Measurements from ENCODE around the gene TTYH1. TPM values are rescaled to one million over a fixed set of nuclear protein-coding genes. Genes with fewer than 3 reads are reported as not detected.
A peak's percentile ranks its signal among the peaks of the same experiment; 100 is the strongest.

The TTYH1 gene
- total RNA-seq, 1 donor from 2014 or later = 0.21 TPM

DNA sequence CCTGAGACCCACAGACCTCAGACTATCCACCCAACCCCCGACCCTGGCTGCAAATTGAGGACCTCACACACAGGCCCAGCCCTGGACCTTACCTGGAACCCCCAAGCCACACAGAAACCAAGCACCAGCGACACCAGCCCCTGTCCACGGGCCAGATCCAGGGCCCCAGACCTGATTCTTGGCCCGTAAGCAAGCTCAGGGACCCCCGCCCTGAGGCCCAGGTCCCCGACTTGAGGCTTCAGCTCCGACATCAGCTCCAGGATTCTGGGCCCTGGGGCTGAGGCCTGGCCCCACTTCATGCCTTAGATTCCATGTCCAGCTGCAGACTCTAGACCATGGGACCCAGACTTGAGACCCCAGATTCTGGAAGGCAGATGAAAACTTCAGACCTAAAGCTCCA is 6.3 kb downstream of the TTYH1 start:
- H3K27ac Mint-ChIP-seq = no peak overlapping the region
- DNase-seq = no peak
- H3K36me3 Mint-ChIP-seq (ENCODE audit: low read depth) = no peaks in the 10 kb centered on the region
- intact Hi-C loops (cut with micrococcal nuclease) = no loop called here
- peaks cover 13% of the 10 kb centered on the region for H3K4me1 Mint-ChIP-seq
- H3K9me3 Mint-ChIP-seq = no peaks in the 10 kb centered on the region
- H3K27me3 Mint-ChIP-seq = peaks cover 12% of the 10 kb centered on the region
- H3K4me3 Mint-ChIP-seq = no peak overlapping the region

DNA sequence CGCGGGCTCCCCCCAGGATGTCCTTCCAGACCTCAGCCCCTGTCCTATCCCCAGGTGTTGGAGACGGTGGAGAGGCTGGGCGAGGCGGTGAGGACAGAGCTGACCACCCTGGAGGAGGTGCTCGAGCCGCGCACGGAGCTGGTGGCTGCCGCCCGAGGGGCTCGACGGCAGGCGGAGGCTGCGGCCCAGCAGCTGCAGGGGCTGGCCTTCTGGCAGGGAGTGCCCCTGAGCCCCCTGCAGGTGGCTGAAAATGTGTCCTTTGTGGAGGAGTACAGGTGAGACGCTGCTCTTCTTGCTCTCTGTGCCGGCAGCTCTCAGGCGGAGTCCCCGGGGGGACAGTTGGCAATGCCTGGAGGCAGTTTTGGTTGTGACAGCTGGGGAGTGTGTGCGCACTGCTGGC is 6.9 kb downstream of the TTYH1 start:
- intact Hi-C loops (cut with micrococcal nuclease) = no loop called here
- peaks cover 12% of the 10 kb centered on the region for H3K4me1 Mint-ChIP-seq
- H3K36me3 Mint-ChIP-seq (ENCODE audit: low read depth) = no peaks in the 10 kb centered on the region
- peaks cover 10% of the 10 kb centered on the region for H3K27me3 Mint-ChIP-seq
- DNase-seq = no peak
- no peak overlapping the region for H3K27ac Mint-ChIP-seq
- H3K4me3 Mint-ChIP-seq = no peak overlapping the region
- no peaks in the 10 kb centered on the region for H3K9me3 Mint-ChIP-seq

DNA sequence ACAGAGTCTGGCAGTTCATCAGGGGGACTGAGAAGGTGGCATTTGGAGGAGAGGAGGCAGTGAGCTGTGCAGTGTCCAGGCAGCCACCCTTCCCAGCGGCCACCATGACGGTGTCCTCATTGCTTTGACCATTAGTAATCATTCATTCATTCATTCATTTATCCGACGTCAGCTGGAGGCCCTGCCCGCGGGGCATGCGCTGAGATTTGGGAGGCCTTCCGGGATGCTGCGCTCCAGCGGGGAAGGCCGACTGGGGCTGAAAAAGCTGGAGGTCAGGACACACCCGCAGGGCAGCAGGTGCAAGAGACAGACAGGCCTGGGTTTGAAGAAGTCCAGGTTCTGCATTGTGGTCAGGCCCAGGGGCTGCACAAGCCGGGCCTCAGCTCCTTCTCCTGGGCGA is 8.9 kb downstream of the TTYH1 start:
- Mint-ChIP-seq H3K9me3 (no peaks in the 10 kb centered on the region), H3K36me3 (ENCODE audit: low read depth) (no peaks in the 10 kb centered on the region), H3K27ac (no peak overlapping the region), H3K4me1 (no peaks in the 10 kb centered on the region), H3K4me3 (no peak overlapping the region), H3K27me3 (peaks cover 7% of the 10 kb centered on the region)
- no peak for DNase-seq
- intact Hi-C loops (cut with micrococcal nuclease) = no loop called here

DNA sequence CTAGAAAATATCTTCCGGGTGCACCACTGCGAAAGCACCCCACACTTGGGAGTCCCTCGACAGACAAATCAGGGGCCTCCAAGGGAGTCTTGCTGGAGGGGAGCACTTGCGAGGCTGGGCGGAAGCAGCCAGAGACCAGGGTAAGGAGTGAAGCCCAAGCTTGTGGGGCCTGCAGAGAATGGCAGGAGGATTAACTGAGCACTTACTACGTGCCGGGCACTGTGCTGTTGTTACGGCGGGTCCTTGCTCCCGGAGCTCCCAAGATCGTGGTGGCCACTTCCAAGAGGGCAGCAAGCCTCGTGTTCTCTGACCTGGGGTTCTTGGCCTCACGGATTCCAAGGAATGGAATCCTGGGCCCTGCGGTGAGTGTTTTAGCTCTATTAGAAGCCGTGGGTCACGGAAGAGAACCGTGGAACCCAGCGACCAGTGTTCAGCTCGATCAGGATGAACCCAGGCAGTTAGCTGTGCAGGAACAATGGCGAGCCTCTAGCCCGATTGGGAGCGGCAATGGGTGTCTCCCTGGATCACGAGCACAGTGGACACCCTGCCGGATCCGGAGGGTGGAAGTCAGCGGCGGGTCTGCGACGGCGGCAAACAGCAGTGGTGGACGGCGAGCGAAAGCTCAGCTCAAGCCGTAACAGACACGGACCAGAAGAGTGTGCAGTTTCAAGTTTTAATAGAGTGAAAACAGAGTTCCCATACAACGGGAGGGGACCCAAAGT is 9.6 kb downstream of the TTYH1 start:
- Mint-ChIP-seq H3K9me3 (no peaks in the 10 kb centered on the region), H3K4me1 (no peaks in the 10 kb centered on the region), H3K27me3 (peaks cover 10% of the 10 kb centered on the region), H3K4me3 (no peak overlapping the region), H3K36me3 (ENCODE audit: low read depth) (no peaks in the 10 kb centered on the region), H3K27ac (no peak overlapping the region)
- no peak for DNase-seq
- intact Hi-C loops (cut with micrococcal nuclease) = no loop called here

DNA sequence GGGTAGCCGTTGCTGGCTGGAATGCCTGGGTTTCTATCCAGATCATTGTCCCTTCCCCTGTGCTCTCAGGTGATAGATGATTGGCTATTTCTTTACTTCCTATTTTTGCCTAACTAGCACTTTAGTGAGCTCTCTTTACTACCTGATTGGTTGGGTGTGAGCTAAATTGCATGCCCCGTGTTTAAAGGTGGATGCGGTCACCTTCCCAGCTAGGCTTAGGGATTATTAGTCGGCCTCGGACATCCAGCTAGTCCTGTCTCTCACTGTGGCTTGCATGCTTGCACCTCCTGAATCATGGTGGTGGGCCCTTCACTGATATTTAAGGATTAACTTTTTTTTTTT is 10.1 kb downstream of the TTYH1 start:
- Mint-ChIP-seq H3K9me3 (no peaks in the 10 kb centered on the region), H3K36me3 (ENCODE audit: low read depth) (no peaks in the 10 kb centered on the region), H3K27ac (no peak overlapping the region), H3K4me3 (no peak overlapping the region), H3K27me3 (peaks cover 10% of the 10 kb centered on the region), H3K4me1 (no peaks in the 10 kb centered on the region)
- intact Hi-C loops (cut with micrococcal nuclease) = no loop called here
- DNase-seq = no peak

DNA sequence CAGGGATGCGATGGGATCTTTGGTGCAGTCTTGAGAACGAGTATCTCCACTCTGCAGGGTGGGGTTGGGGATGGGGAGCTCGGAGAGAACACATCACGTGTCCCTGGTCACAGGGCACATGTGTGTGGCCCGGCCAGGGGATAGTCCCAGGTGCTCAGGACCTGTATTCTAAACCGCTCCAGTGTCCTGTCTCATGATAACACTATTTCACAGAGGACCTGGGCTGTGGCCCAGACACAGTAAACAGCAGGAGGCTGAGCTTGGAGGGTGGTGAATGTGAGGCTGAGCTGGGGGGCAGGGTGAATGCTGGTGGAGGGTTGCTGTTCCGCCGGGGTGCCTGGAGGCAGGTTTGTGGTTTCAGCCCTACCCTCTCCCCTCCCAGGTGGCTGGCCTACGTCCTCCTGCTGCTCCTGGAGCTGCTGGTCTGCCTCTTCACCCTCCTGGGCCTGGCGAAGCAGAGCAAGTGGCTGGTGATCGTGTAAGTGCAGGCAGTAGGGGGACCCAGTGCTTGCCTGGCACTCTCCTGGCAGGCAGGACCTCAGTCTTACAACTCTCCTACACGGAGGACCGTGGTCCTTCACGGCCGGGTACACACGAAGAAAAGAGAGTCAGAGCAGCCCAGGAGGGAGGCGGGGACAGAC is 11.1 kb downstream of the TTYH1 start:
- Mint-ChIP-seq H3K36me3 (ENCODE audit: low read depth) (no peaks in the 10 kb centered on the region), H3K27ac (no peak overlapping the region), H3K27me3 (peaks cover 13% of the 10 kb centered on the region), H3K4me1 (peaks cover 3% of the 10 kb centered on the region), H3K4me3 (no peak overlapping the region), H3K9me3 (no peaks in the 10 kb centered on the region)
- DNase-seq = no peak
- intact Hi-C loops (cut with micrococcal nuclease) = no loop called here

DNA sequence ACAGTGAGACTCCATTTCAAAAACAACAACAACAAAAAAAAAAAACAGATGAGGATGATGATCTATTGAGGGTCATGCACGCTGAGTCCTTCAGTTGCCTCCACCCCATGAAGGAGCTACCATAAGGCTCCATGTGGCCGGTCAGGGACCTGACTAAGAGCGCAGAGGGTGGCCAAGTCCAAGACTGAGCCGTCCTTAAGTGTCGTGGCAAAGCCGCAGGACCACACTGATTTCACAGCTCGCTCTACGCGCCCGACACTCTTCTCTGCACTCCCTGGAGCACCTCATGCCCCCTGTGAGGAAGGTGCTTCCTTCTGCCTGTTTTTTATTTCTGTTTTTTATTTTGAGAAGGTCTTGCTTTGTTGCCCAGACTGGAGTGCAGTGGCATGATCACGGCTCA is 12.3 kb downstream of the TTYH1 start:
- H3K36me3 Mint-ChIP-seq (ENCODE audit: low read depth) = no peaks in the 10 kb centered on the region
- H3K27ac Mint-ChIP-seq = no peak overlapping the region
- H3K9me3 Mint-ChIP-seq = no peaks in the 10 kb centered on the region
- H3K4me3 Mint-ChIP-seq = no peak overlapping the region
- intact Hi-C loops (cut with micrococcal nuclease) = no loop called here
- peaks cover 5% of the 10 kb centered on the region for H3K4me1 Mint-ChIP-seq
- peaks cover 14% of the 10 kb centered on the region for H3K27me3 Mint-ChIP-seq
- DNase-seq = no peak

DNA sequence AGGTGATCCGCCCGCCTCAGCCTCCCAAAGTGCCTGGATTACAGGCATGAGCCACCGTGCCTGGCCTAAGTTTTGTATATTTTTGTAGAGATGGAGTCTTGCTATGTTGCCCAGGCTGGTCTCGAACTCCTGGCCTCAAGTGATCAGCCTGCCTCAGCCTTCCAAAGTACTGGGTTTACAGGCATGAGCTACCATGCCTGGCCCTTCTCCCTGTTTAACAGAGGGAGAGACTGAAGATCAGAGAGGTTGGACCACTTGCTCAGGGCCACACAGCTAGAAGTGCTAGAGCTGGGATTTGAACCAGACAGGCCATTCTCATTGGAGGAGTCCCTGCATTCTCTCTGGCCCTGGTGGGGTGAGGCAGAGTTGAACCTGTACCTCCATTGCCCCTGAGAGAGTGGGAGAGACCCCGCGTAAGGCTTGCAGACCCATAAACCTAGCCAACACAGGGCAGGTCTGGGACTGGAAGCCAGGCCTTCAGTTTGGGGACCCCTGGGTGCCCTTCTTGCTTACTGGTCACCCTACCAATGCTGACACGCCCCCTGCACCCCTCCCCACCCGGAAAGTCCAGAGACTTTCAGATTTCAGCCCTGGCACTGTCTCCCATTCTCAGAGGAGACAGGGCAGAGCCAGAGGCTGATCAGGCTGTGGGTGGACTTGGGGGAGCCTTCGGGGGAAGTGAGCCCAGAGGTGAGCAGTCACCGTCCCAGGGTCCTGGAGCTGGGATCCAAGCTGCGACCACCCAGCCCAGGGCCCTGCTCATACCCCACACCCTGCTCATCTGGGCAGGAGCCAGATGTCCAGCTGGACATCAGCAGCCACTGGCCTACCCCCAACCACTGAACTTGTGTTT is 13.3 kb downstream of the TTYH1 start:
- Mint-ChIP-seq H3K36me3 (ENCODE audit: low read depth) (no peaks in the 10 kb centered on the region), H3K4me1 (peaks cover 5% of the 10 kb centered on the region), H3K4me3 (no peak overlapping the region), H3K9me3 (no peaks in the 10 kb centered on the region), H3K27ac (no peak overlapping the region), H3K27me3 (peaks cover 13% of the 10 kb centered on the region)
- DNase-seq = no peak
- intact Hi-C loops (cut with micrococcal nuclease) = no loop called here

DNA sequence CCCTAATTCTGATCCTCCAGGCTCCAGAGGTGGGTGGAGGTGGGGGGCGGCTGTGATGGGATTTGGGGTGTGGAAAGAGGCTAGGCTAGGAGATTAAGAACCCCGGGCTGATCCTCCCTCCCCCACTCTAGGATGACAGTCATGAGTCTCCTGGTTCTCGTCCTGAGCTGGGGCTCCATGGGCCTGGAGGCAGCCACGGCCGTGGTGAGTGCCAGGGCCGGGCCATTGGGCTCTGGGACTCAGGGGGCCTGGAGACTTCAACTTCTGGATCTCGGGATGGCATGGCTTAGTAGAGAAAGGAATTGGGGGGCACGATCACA is 13.9 kb downstream of the TTYH1 start:
- Mint-ChIP-seq H3K9me3 (no peaks in the 10 kb centered on the region), H3K27me3 (peaks cover 12% of the 10 kb centered on the region), H3K27ac (no peak overlapping the region), H3K36me3 (ENCODE audit: low read depth) (no peaks in the 10 kb centered on the region), H3K4me3 (no peak overlapping the region), H3K4me1 (peaks cover 5% of the 10 kb centered on the region)
- intact Hi-C loops (cut with micrococcal nuclease) = no loop called here
- DNase-seq = no peak

DNA sequence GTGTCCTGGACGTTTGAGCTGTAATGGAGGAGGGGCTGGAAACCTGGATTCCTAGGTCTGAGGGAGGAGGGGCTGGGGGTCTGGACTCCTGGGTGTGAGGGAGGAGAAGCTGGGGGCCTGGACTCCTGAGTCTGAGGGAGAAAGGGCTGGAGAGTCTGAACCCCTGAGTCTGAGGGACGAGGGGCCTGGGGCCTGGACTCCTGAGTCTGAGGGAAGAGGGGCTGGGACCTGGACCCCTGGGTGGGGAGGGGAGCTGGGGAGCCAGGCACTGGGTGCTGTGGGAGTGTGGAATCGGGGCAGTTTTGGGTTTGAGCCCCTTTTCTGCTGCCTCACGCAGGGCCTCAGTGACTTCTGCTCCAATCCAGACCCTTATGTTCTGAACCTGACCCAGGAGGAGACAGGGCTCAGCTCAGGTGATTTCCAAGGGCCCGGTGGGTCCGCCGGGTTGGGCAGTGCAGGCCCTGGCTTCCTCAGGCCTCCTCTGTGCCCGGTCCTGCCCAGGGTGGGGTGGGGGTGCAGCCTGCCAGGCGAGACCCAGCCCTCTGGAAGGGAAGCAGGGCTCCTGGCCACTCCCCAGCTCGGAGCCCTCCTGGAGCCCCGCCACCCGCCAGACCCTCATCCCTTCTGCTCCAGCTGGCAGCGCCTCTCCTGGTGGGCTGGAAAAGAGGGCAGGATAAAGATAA is 14.4 kb downstream of the TTYH1 start:
- Mint-ChIP-seq H3K27me3 (peaks cover 12% of the 10 kb centered on the region), H3K4me3 (no peak overlapping the region), H3K4me1 (peaks cover 6% of the 10 kb centered on the region), H3K27ac (no peak overlapping the region), H3K36me3 (ENCODE audit: low read depth) (no peaks in the 10 kb centered on the region), H3K9me3 (no peaks in the 10 kb centered on the region)
- no peak for DNase-seq
- intact Hi-C loops (cut with micrococcal nuclease) = no loop called here

DNA sequence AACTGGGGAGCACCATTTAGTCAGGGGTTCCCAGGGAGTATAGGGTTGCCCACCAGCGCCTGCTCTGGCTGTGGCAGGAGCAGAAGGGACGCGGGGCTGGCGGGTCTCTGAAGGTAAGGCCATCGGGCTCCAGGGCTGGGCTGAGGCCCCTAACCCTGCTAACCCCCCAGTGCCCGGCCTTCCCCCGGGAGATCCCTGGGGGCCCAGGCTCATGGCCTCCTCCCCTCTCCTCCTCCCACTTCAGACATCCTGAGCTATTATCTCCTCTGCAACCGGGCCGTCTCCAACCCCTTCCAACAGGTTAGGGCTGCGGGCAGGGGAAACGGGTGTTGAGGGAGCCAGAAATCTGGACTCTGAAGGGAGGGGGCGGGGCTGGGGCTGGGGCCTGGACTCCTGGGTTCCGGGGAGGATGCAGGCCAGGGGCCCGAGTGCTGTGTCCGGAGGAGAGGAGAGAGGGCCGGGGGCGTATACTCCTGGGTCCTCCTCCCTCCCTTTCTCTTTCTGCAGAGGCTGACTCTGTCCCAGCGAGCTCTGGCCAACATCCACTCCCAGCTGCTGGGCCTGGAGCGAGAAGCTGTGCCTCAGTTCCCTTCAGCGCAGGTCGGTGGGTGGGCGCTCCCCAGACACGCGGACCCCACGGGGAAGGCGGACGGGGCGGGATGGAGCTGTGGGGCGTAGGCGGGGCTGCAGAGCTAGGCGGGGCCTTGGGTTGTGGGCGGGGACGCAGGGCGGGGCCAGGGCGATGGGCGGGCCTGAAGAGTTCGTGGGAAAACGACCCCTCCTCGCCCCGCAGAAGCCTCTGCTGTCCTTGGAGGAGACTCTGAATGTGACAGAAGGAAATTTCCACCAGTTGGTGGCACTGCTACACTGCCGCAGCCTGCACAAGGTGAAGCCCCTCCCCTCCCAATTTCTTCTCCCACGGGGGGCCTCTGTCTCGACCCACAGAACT is 15.3 kb downstream of the TTYH1 start:
- peaks cover 10% of the 10 kb centered on the region for H3K4me1 Mint-ChIP-seq
- H3K9me3 Mint-ChIP-seq = no peaks in the 10 kb centered on the region
- intact Hi-C loops (cut with micrococcal nuclease) = no loop called here
- H3K27ac Mint-ChIP-seq = no peak overlapping the region
- no peaks in the 10 kb centered on the region for H3K36me3 Mint-ChIP-seq (ENCODE audit: low read depth)
- peak overlapping the region; percentile 41 for H3K4me3 Mint-ChIP-seq
- peaks cover 12% of the 10 kb centered on the region for H3K27me3 Mint-ChIP-seq
- DNase-seq = peak; percentile 79

DNA sequence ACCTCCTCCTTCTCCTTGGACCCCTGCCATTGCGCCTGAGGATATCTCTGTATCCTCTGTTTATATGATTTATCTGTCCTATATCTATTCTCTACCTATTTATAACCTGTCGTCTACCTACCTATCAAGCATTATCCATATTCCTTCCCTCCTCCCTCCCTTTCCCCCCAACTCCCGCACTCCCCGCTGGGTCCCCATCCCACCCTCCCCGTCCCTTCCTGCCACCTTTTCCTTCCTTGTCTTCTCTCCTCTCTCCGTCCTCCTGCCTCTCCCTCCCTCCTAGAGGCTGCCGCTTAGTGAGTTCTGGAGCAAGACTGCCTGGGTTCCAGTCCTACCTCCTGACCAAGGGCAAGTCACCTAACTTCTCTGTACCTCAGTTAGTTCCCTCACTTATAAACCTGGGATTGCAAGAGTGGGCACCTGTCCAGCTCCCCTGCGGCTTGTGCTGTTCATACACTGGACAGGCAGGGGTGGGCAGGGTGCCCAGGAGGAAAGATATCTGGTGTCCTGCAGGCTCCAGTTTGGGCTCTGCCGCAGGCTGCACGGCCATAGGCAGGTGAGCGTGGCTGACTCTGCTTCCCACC is 16.1 kb downstream of the TTYH1 start:
- Mint-ChIP-seq H3K27ac (no peak overlapping the region), H3K36me3 (ENCODE audit: low read depth) (no peaks in the 10 kb centered on the region), H3K4me3 (peak overlapping the region; percentile 41), H3K4me1 (peaks cover 10% of the 10 kb centered on the region), H3K27me3 (peaks cover 10% of the 10 kb centered on the region), H3K9me3 (no peaks in the 10 kb centered on the region)
- intact Hi-C loops (cut with micrococcal nuclease) = no loop called here
- DNase-seq = no peak

DNA sequence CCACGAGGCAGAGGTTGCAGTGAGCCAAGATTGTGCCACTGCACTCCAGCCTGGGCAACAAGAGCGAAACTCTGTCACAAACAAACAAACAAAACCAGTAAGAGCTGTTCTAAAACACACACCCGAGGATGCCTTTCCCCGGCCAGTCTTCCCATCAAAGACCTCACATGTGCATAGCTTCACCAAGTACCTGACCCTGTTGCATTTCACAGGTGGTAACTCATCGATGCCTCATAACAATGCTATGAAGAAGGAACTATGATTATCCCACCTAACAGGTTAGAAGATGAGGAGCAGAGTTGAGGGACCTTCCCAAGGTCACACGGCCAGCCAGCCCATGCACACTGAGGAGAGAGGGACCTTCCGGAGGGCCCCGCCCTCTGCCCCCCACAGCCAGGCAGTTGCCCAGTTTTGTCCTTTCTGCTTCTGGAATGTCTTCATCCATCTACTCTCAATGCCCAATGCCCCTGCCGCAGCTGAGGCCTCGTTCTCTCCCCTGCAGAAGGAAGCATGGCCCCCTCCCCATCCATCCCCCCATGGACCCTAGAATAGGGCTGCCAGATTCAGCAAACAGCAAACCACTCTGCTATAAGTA is 17.0 kb downstream of the TTYH1 start:
- no peak overlapping the region for H3K27ac Mint-ChIP-seq
- no peaks in the 10 kb centered on the region for H3K36me3 Mint-ChIP-seq (ENCODE audit: low read depth)
- peaks cover 12% of the 10 kb centered on the region for H3K4me1 Mint-ChIP-seq
- no peak overlapping the region for H3K4me3 Mint-ChIP-seq
- H3K27me3 Mint-ChIP-seq = peaks cover 10% of the 10 kb centered on the region
- intact Hi-C loops (cut with micrococcal nuclease) = no loop called here
- no peaks in the 10 kb centered on the region for H3K9me3 Mint-ChIP-seq
- DNase-seq = no peak
